ENCODE results near the gene CDK2AP2. TPM values are rescaled to one million over a fixed set of nuclear protein-coding genes. Genes with fewer than 3 reads are reported as not detected.

CDK2AP2 gene
- total and polyA plus RNA-seq, 10 of the 15 experiments (the other 5 are each of a cell fraction or from before 2014, with no cell fraction given), result 8.0 to 177 (median 40.9) TPM

GRCh38 chr11:67496113-67496512 is 11.8 kb downstream of the CDK2AP2 start:
- BruUV-seq (replicated peaks), result TSS peak; percentile 16
- Histone ChIP-seq H3K36me3 (ENCODE audit: control insufficient read depth in 2 of 2, insufficient read depth in 2 of 2, low read length in 1 of 2) (peaks cover 0 to 9% of the 10 kb centered on the region in 2 experiments; a peak in 3 of 4 replicates), H3K79me2 (ENCODE audit: control insufficient read depth, insufficient read depth, low read length) (no peaks in the 10 kb centered on the region), H3K9ac (ENCODE audit: control insufficient read depth, insufficient read depth, low read length) (no peak overlapping the region), H3K4me1 (ENCODE audit: control insufficient read depth, insufficient read depth, low read length) (no peaks in the 10 kb centered on the region; the same call in 1 of the 2 replicates), H3K4me2 (ENCODE audit: control insufficient read depth, insufficient read depth) (no peak overlapping the region), H2AFZ (ENCODE audit: control insufficient read depth, low read depth, low read length) (no peak overlapping the region), H3K9me3 (replicated peaks; ENCODE audit: control insufficient read depth, insufficient read depth, low read length) (no peaks in the 10 kb centered on the region), H3K27ac (ENCODE audit: control insufficient read depth, insufficient read depth) (no peak overlapping the region), H4K20me1 (ENCODE audit: control insufficient read depth, insufficient read depth) (no peaks in the 10 kb centered on the region; the same call in 1 of the 2 replicates), H3K4me3 (no peak overlapping the region), H3K27me3 (replicated peaks in 1 of 2; ENCODE audit: control insufficient read depth in 2 of 2, insufficient read depth in 2 of 2, low read length in 1 of 2) (no peaks in the 10 kb centered on the region)
- in situ Hi-C loops (cut with MboI), result no loop called here
- no peak for DNase-seq (ENCODE audit: low read depth, low spot score)
- no peak for ATAC-seq
- RAD21 ChIA-PET (ENCODE audit: unreplicated experiment), result no interaction called here
- intact Hi-C loops (cut with micrococcal nuclease; ENCODE audit: unreplicated experiment), result no loop called here
- no peak for FAIRE-seq
- no peak for TF ChIP-seq NFXL1 (IDR thresholded peaks at IDR 0.05; ENCODE audit: borderline replicate concordance)
- no peak for TF ChIP-seq ESRRA (IDR thresholded peaks at IDR 0.05; ENCODE audit: low read length)
- no peak for TF ChIP-seq SREBF2 (IDR thresholded peaks at IDR 0.05; ENCODE audit: low read length)
- TF ChIP-seq HDGF (IDR thresholded peaks at IDR 0.05), result no peak
- no peak for TF ChIP-seq IKZF1 (conservative IDR thresholded peaks at IDR 0.05)
- TF ChIP-seq MYC (IDR thresholded peaks at IDR 0.05; ENCODE audit: insufficient read depth, insufficient read length, insufficient replicate concordance, low read length, severe bottlenecking), result no peak
- TF ChIP-seq NFIC (IDR thresholded peaks at IDR 0.05; ENCODE audit: low read depth, low read length), result no peak
- no peak for TF ChIP-seq MLLT1 (IDR thresholded peaks at IDR 0.05)
- no peak for TF ChIP-seq ZNF384 (IDR thresholded peaks at IDR 0.05; ENCODE audit: borderline replicate concordance, low read depth, low read length)
- TF ChIP-seq, protein P1, sequence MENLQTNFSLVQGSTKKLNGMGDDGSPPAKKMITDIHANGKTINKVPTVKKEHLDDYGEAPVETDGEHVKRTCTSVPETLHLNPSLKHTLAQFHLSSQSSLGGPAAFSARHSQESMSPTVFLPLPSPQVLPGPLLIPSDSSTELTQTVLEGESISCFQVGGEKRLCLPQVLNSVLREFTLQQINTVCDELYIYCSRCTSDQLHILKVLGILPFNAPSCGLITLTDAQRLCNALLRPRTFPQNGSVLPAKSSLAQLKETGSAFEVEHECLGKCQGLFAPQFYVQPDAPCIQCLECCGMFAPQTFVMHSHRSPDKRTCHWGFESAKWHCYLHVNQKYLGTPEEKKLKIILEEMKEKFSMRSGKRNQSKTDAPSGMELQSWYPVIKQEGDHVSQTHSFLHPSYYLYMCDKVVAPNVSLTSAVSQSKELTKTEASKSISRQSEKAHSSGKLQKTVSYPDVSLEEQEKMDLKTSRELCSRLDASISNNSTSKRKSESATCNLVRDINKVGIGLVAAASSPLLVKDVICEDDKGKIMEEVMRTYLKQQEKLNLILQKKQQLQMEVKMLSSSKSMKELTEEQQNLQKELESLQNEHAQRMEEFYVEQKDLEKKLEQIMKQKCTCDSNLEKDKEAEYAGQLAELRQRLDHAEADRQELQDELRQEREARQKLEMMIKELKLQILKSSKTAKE (IDR thresholded peaks at IDR 0.05; ENCODE audit: low read depth, poor library complexity, severe bottlenecking), result no peak
- no peak for TF ChIP-seq SIX5 (IDR thresholded peaks at IDR 0.05; ENCODE audit: low read depth, low read length, severe bottlenecking)
- no peak for TF ChIP-seq GATAD2B (conservative IDR thresholded peaks at IDR 0.05; ENCODE audit: low read depth)
- TF ChIP-seq NR2C2 (IDR thresholded peaks at IDR 0.05; ENCODE audit: borderline replicate concordance, control insufficient read depth, insufficient read length, low read depth), result no peak
- TF ChIP-seq POU2F2 (IDR thresholded peaks at IDR 0.05; ENCODE audit: borderline replicate concordance, low read depth, low read length), result no peak
- TF ChIP-seq TBL1XR1 (IDR thresholded peaks at IDR 0.05; ENCODE audit: low read depth, low read length), result no peak
- TF ChIP-seq POLR2A (IDR thresholded peaks at IDR 0.05; ENCODE audit: low read depth, low read length), result no peak
- no peak for TF ChIP-seq IKZF2 (IDR thresholded peaks at IDR 0.05)
- no peak for TF ChIP-seq SRF (IDR thresholded peaks at IDR 0.05; ENCODE audit: low read depth in 2 of 2, low read length in 2 of 2)
- TF ChIP-seq E4F1 (IDR thresholded peaks at IDR 0.05; ENCODE audit: borderline replicate concordance, partially characterized antibody), result no peak
- TF ChIP-seq CHD1 (IDR thresholded peaks at IDR 0.05; ENCODE audit: low read depth, low read length), result no peak
- 90% methylated on average over 12 of the region's 12 CpGs for WGBS (ENCODE audit: insufficient coverage, insufficient replicate concordance, low lambda C conversion rate, missing lambda C conversion rate)
- POLR2A ChIA-PET, result no interaction called here
- SMC1A ChIA-PET (ENCODE audit: uncharacterized antibody, unreplicated experiment), result no interaction called here
- CTCF ChIA-PET, result no interaction called here

All from GM12878 (cell line).